ENCODE measurements around the gene RC3H1.

Gene RC3H1

GRCh38 chr1:174022080-174022975 is at the start of gene RC3H1 (continued):
- TF ChIP-seq ZNF645 (tag by site-specific recombination; IDR thresholded peaks at IDR 0.05): no peak
- TF ChIP-seq BCL6B (tag by site-specific recombination; IDR thresholded peaks at IDR 0.05): no peak
- TF ChIP-seq SCRT2 (tag by site-specific recombination; IDR thresholded peaks at IDR 0.05): peak; percentile 92
- TF ChIP-seq ZNF114 (tag by site-specific recombination; IDR thresholded peaks at IDR 0.05): no peak
- TF ChIP-seq ZFP69B (tag by site-specific recombination; IDR thresholded peaks at IDR 0.05): no peak
- 0 out of 2 replicates have a peak, but pooled peaks have one; percentile 8 for TF ChIP-seq ZNF560 (tag by site-specific recombination; IDR thresholded peaks at IDR 0.05; ENCODE audit: borderline replicate concordance)
- TF ChIP-seq OVOL3 (tag by site-specific recombination; IDR thresholded peaks at IDR 0.05): no peak; the same call in 1 of the 2 replicates
- peak; percentile 36; the same call in 1 of the 2 replicates for TF ChIP-seq ZNF692 (tag by site-specific recombination; IDR thresholded peaks at IDR 0.05)
- no peak for TF ChIP-seq ZNF791 (tag by site-specific recombination; IDR thresholded peaks at IDR 0.05)
- peak; percentile 34; the same call in 1 of the 2 replicates for TF ChIP-seq ZNF394 (tag by site-specific recombination; IDR thresholded peaks at IDR 0.05; ENCODE audit: borderline replicate concordance)
- peak; percentile 57 for TF ChIP-seq ZBTB10 (tag by site-specific recombination; IDR thresholded peaks at IDR 0.05)
- TF ChIP-seq ZNF501 (tag by site-specific recombination; IDR thresholded peaks at IDR 0.05): peak; percentile 78; the same call in 1 of the 2 replicates
- no peak for TF ChIP-seq ZNF175 (tag by site-specific recombination; IDR thresholded peaks at IDR 0.05)
- no peak for TF ChIP-seq TRIM28 (IDR thresholded peaks at IDR 0.05; ENCODE audit: borderline replicate concordance, low read length)
- TF ChIP-seq ZNF155 (tag by site-specific recombination; IDR thresholded peaks at IDR 0.05): no peak
- TF ChIP-seq ZNF19 (tag by site-specific recombination; IDR thresholded peaks at IDR 0.05; ENCODE audit: low read depth): no peak
- TF ChIP-seq ZNF510 (tag by site-specific recombination; IDR thresholded peaks at IDR 0.05; ENCODE audit: insufficient replicate concordance): no peak
- no peak for TF ChIP-seq ZNF138 (tag by site-specific recombination; IDR thresholded peaks at IDR 0.05; ENCODE audit: borderline replicate concordance)
- no peak for TF ChIP-seq MZF1 (tag by site-specific recombination; IDR thresholded peaks at IDR 0.05; ENCODE audit: borderline replicate concordance)
- no peak for TF ChIP-seq ZNF112 (tag by site-specific recombination; IDR thresholded peaks at IDR 0.05)
- peak; percentile 66 for TF ChIP-seq ZBTB11 (tag by site-specific recombination; conservative IDR thresholded peaks at IDR 0.05; ENCODE audit: low read depth)
- no peak for TF ChIP-seq ZNF140 (tag by site-specific recombination; IDR thresholded peaks at IDR 0.05)
- TF ChIP-seq INSM2 (tag by site-specific recombination; IDR thresholded peaks at IDR 0.05): no peak
- TF ChIP-seq ZNF354C (tag by site-specific recombination; IDR thresholded peaks at IDR 0.05; ENCODE audit: borderline replicate concordance, low read depth): no peak
- no peak for TF ChIP-seq ZNF629 (tag by site-specific recombination; IDR thresholded peaks at IDR 0.05)
- TF ChIP-seq ZNF704 (tag by site-specific recombination; IDR thresholded peaks at IDR 0.05): no peak
